Cardiac muscle cell (in vitro differentiated cells and primary cell): Measurements from ENCODE around the gene BLTP2. TPM values are rescaled to one million over a fixed set of nuclear protein-coding genes. Genes with fewer than 3 reads are reported as not detected.
"Not testable (repeated sequence)": the region's sequence is repeated elsewhere in the genome, so short reads cannot be mapped to it uniquely, and the experiment has no call there.

Experiments used
- DNase-seq, 2 donors: peaks; one replicate each; pipeline versions ENCODE4 v3.0.0 to v3.0.0-alpha.2; 2010 to 2017; ENCODE audit warnings: low read depth in 1 of 2, low spot score in 1 of 2
- H3K27ac ChIP-seq: fragments of 200-600 bp; sonication (generic); 2 replicates; pipeline ENCODE4 v1.5.1; 2016
- H3K27me3 ChIP-seq: fragments of 200-600 bp; sonication (generic); 2 replicates; pipeline ENCODE4 v1.6.0; 2016; ENCODE audit warnings: control low read depth
- H3K36me3 ChIP-seq: fragments of 200-600 bp; sonication (generic); 2 replicates; pipeline ENCODE4 v1.5.1; 2016; ENCODE audit warnings: control low read depth
- H3K4me1 ChIP-seq: fragments of 200-600 bp; sonication (generic); 2 replicates; pipeline ENCODE4 v1.8.1; 2017; ENCODE audit warnings: low read depth, mild to moderate bottlenecking, mixed run types
- H3K4me3 ChIP-seq: fragments of 200-600 bp; sonication (generic); 2 replicates; pipeline ENCODE4 v1.5.1; 2016; ENCODE audit warnings: mild to moderate bottlenecking
- H3K9me3 ChIP-seq: fragments of 200-600 bp; sonication (generic); 2 replicates; pipeline ENCODE4 v1.5.1; 2017; ENCODE audit warnings: low read depth, mild to moderate bottlenecking, control low read depth
- polyA plus RNA-seq: library from polyadenylated mRNA; unstranded; fragments of >200 nt; fragmentation: Nextera tagmentation; extraction: Ambion mirVana; gene quantifications from 2 replicates; pipeline ENCODE4 v1.2.1, GENCODE V29; 2016
- total RNA-seq: library from RNA; depleted of rRNA; stranded (reverse); fragments of >200 nt; gene quantifications from 2 replicates; pipeline ENCODE4 v1.2.3, GENCODE V29; 2016
- TF ChIP-seq, protein P1 (sequence below): IDR thresholded peaks from 2 replicates; pipeline ENCODE4 v1.5.1; 2012; ENCODE audit warnings: low read depth, mild to moderate bottlenecking, low read length

BLTP2 gene
- total and polyA plus RNA-seq, 2 experiments from 2014 or later = 49.2 to 67.3 TPM

- Histone ChIP-seq H3K27ac (no peak overlapping the region), H3K4me1 (no peaks in the 10 kb centered on the region), H3K4me3 (no peak overlapping the region), H3K9me3 (no peaks in the 10 kb centered on the region), H3K36me3 (peaks cover 58% of the 10 kb centered on the region), H3K27me3 (no peaks in the 10 kb centered on the region)
- TF ChIP-seq, protein P1, sequence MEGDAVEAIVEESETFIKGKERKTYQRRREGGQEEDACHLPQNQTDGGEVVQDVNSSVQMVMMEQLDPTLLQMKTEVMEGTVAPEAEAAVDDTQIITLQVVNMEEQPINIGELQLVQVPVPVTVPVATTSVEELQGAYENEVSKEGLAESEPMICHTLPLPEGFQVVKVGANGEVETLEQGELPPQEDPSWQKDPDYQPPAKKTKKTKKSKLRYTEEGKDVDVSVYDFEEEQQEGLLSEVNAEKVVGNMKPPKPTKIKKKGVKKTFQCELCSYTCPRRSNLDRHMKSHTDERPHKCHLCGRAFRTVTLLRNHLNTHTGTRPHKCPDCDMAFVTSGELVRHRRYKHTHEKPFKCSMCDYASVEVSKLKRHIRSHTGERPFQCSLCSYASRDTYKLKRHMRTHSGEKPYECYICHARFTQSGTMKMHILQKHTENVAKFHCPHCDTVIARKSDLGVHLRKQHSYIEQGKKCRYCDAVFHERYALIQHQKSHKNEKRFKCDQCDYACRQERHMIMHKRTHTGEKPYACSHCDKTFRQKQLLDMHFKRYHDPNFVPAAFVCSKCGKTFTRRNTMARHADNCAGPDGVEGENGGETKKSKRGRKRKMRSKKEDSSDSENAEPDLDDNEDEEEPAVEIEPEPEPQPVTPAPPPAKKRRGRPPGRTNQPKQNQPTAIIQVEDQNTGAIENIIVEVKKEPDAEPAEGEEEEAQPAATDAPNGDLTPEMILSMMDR = no peak
- no peak for DNase-seq
These were observed 29.6 kb downstream of the BLTP2 start for GRCh38 chr17:28615260-28615940.

DNA sequence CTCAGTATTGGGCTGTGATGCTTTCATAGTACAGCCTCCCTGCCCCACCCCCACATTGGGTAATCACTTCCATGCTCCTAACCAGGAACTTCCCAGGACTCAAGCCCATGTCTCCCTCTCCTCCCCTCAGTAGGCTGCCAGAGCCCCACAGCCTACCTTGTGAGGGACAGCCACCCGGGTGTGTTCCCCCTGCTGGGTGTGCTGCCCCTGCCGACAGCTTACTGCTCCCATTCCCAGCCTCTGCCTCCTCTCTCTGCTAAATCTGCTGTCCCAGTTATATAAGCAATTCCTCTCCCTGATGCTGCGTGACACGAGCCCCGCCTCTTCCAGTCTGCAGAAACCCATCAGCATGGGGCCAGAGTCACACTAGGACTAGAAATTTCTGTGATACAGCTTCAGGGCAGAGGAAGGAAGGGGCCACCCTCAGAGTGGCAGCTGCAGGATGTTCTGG lies 31.0 kb downstream of the BLTP2 start, which contains the start of gene RSKR:
RSKR (minus strand) TSS at position 255 of the 451 bp plus-strand sequence; CDS start at position 231, 24 bp downstream.
- Histone ChIP-seq H3K27ac (no peak within 1 kb of the TSS), H3K9me3 (no peaks in the 10 kb centered on the region), H3K36me3 (peaks cover 44% of the 10 kb centered on the region), H3K4me3 (no peak within 1 kb of the TSS), H3K4me1 (no peaks in the 10 kb centered on the region), H3K27me3 (no peaks in the 10 kb centered on the region)
- no peak for DNase-seq
- TF ChIP-seq, protein P1 = no peak

DNA sequence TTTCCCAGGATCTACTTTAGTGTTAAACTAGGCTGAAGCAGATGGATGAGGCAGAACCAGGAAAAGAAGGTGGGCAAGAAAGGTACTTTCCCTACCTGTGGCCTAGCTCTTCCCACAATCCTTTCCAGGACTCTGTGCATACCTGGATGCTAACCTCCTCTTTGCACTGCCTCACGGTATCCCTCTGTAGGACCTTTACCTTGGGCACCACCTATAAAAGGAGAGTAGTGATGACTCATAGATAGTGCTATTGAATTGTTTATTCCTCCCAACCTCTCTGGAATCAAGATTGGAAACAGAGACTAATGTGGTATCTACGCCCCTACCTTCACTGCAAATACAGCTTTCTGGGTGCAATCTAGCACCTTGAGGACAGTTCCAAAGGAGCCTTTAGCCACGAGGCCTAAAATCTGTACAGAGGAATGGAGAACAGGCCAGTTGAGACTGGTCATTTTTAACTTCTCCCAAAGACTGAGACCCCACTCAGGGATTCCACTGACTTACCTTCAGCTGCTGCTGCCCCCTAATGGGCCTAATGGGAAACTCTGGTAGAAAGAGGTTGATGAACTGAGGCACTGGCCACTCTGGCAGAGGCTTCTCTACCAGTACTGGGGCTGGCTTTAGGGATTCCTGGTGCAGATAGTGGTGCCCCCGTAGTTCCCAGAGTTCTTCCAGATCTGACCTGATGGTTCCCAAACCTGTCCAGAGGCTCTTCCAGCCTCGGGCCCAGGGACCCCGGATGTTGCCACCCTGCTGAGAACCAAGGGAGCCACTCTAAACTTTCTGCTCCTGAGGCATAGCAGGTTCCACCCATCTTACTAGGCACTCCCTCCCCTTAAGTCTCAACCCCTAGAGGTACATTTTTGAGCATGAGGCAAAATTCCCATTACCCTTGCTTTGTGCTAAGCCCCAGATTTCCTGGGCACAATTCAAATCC lies 31.8 kb downstream of the BLTP2 start:
- peaks cover 36% of the 10 kb centered on the region for H3K36me3 ChIP-seq
- H3K27ac ChIP-seq = no peak overlapping the region
- no peaks in the 10 kb centered on the region for H3K4me1 ChIP-seq
- no peaks in the 10 kb centered on the region for H3K9me3 ChIP-seq
- no peak overlapping the region for H3K4me3 ChIP-seq
- H3K27me3 ChIP-seq = no peaks in the 10 kb centered on the region
- TF ChIP-seq, protein P1 = peak; percentile 77
- peak; percentile 58 for DNase-seq

- no peak for DNase-seq
- Histone ChIP-seq H3K27me3 (no peaks in the 10 kb centered on the region), H3K36me3 (peaks cover 32% of the 10 kb centered on the region), H3K4me1 (no peaks in the 10 kb centered on the region), H3K4me3 (no peak overlapping the region), H3K9me3 (no peaks in the 10 kb centered on the region), H3K27ac (no peak overlapping the region)
- TF ChIP-seq, protein P1 = no peak
These were observed 32.4 kb downstream of the BLTP2 start for GRCh38 chr17:28612531-28612930.

- Histone ChIP-seq H3K27ac (no peak overlapping the region), H3K4me3 (no peak overlapping the region), H3K4me1 (no peaks in the 10 kb centered on the region), H3K27me3 (no peaks in the 10 kb centered on the region), H3K9me3 (no peaks in the 10 kb centered on the region), H3K36me3 (peaks cover 10% of the 10 kb centered on the region)
- no peak for DNase-seq
- TF ChIP-seq, protein P1 = no peak
These were observed 34.6 kb downstream of the BLTP2 start for GRCh38 chr17:28610376-28610775.

- not testable (repeated sequence) for H3K4me3 ChIP-seq, H3K36me3 ChIP-seq, H3K27ac ChIP-seq, H3K4me1 ChIP-seq, H3K9me3 ChIP-seq, DNase-seq, H3K27me3 ChIP-seq
These were observed 40.9 kb downstream of the BLTP2 start for GRCh38 chr17:28604031-28604430.
